ENCODE measurements around the gene GSTO1. TPM values are rescaled to one million over a fixed set of nuclear protein-coding genes. Genes with fewer than 3 reads are reported as not detected.

Gene GSTO1
- total and polyA plus RNA-seq, 12 donors, result 108 to 262 (median 165) TPM

- H3K27me3 ChIP-seq, result no peaks in the 10 kb centered on the region
- no peaks in the 10 kb centered on the region for H3K4me1 ChIP-seq (replicated peaks in 1 of 2)
- H3K4me3 ChIP-seq, result no peak overlapping the region
- no peaks in the 10 kb centered on the region for H3K36me3 ChIP-seq (replicated peaks in 1 of 2)
- no peaks in the 10 kb centered on the region for H3K9me3 ChIP-seq (replicated peaks in 1 of 3)
- intact Hi-C loops (cut with DNase I), result no loop called here
- DNase-seq, result no peak
- H3K27ac ChIP-seq, result no peak overlapping the region
- no peak for TF ChIP-seq CTCF (IDR thresholded peaks at IDR 0.05)
- no peak for TF ChIP-seq POLR2A (IDR thresholded peaks at IDR 0.05)
Measured at GRCh38 chr10:104223304-104223703, 31.4 kb upstream of the GSTO1 start.

- TF ChIP-seq CTCF (IDR thresholded peaks at IDR 0.05) (no peak), POLR2A (IDR thresholded peaks at IDR 0.05) (no peak)
Measured at GRCh38 chr10:104230490-104230889, 24.2 kb upstream of the GSTO1 start.

GRCh38 chr10:104231784-104232612 is 22.7 kb upstream of the GSTO1 start, which contains the start of gene CFAP43:
TSS of gene CFAP43 (minus strand) at chr10:104232364. CDS start at chr10:104232246, 118 bp downstream.
- DNase-seq, result peak; percentile 98 to 100 (median 99)
- TF ChIP-seq POLR2A (IDR thresholded peaks at IDR 0.05), result no peak
- TF ChIP-seq CTCF (IDR thresholded peaks at IDR 0.05), result no peak
- Histone ChIP-seq H3K9me3 (replicated peaks in 1 of 3) (no peaks in the 10 kb centered on the region), H3K36me3 (replicated peaks in 1 of 2) (no peaks in the 10 kb centered on the region), H3K27ac (peak within 1 kb of the TSS in 1 of 5 donors; percentile 46), H3K27me3 (no peaks in the 10 kb centered on the region), H3K4me1 (replicated peaks in 1 of 2) (no peaks in the 10 kb centered on the region), H3K4me3 (peak within 1 kb of the TSS; percentile 27 to 86 (median 60))
- intact Hi-C loops (cut with DNase I), result no loop called here
- 0 to 1% (median 0%) methylated on average over 49 to 60 of the region's 60 CpGs for WGBS, 4 donors

More at GRCh38 chr10:104230490-104230889, 24.2 kb upstream of the GSTO1 start:
- Histone ChIP-seq H3K4me1 (replicated peaks in 1 of 2) (no peaks in the 10 kb centered on the region), H3K4me3 (no peak overlapping the region), H3K9me3 (replicated peaks in 1 of 3) (no peaks in the 10 kb centered on the region), H3K27me3 (no peaks in the 10 kb centered on the region), H3K36me3 (replicated peaks in 1 of 2) (no peaks in the 10 kb centered on the region), H3K27ac (no peak overlapping the region)
- DNase-seq, result no peak
- intact Hi-C loops (cut with DNase I), result no loop called here
- 79 to 85% (median 83%) methylated on average over 4 of the region's 4 CpGs for WGBS, 4 donors

GRCh38 chr10:104232613-104233102 is 22.0 kb upstream of the GSTO1 start:
- H3K27me3 ChIP-seq, result no peaks in the 10 kb centered on the region
- intact Hi-C loops (cut with DNase I), result no loop called here
- peak overlapping the region; percentile 27 to 86 (median 56) for H3K4me3 ChIP-seq
- no peaks in the 10 kb centered on the region for H3K36me3 ChIP-seq (replicated peaks in 1 of 2)
- 8 to 24% (median 13%) methylated on average over 10 to 20 of the region's 20 CpGs for WGBS, 4 donors
- peak in 2 of 7 donors; percentile 28 to 35 for DNase-seq
- no peaks in the 10 kb centered on the region for H3K4me1 ChIP-seq (replicated peaks in 1 of 2)
- no peak for TF ChIP-seq CTCF (IDR thresholded peaks at IDR 0.05)
- H3K9me3 ChIP-seq (replicated peaks in 1 of 3), result no peaks in the 10 kb centered on the region
- H3K27ac ChIP-seq, result peak overlapping the region in 1 of 5 donors; percentile 46

Data from adrenal gland (tissue), 12 donors.